Measurements from ENCODE around the gene LYST. TPM values are rescaled to one million over a fixed set of nuclear protein-coding genes. Genes with fewer than 3 reads are reported as not detected.

LYST gene
- total RNA-seq, 4 donors from 2014 or later: 48.0 to 62.8 (median 61.0) TPM

DNA sequence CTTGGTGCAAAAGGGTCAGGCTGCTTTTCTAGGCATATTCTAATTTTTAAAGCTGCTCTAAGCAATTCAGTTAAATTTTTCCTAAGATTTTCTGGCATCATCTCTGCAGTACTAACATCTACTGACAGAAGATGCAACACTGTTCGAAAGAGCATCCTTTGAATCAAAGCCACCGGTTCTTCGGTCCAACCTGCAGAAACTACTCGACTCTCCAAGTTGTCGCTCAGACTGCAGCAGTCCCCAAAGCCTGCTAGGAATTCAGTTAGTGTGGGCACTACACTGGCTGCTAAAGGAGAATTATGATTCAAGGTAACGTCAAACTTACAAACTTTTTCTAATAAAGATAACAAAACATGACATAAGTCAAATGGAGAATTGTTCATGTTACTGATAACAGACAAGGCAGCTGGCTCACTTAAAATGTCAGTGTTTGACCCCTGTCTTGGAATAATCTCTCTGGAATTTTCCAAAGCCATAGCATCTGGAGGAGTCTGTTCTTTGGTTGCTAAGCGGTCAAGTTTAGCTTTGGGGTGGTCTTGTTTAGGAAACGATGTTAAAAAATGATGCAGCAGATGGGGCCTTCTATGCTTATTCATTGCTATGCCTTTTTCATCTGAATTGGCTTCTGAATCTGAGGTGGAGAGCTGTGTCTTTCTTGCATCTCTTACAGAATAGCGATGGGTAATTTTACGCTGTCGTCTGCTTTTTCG, 56.9 kb downstream of the LYST start:
- no peaks in the 10 kb centered on the region for H3K27me3 ChIP-seq
- H3K27ac ChIP-seq: no peak overlapping the region
- no peak for DNase-seq (ENCODE audit: low spot score in 2 of 2)
- H3K36me3 ChIP-seq: peaks cover 0 to 18% (median 0%) of the 10 kb centered on the region in 3 donors
- H3K9me3 ChIP-seq: no peaks in the 10 kb centered on the region
- 64 to 68% methylated on average over 12 of the region's 12 CpGs for WGBS, 2 donors
- H3K4me3 ChIP-seq: no peak overlapping the region
- H3K4me1 ChIP-seq: no peaks in the 10 kb centered on the region
- TF ChIP-seq, protein P1, sequence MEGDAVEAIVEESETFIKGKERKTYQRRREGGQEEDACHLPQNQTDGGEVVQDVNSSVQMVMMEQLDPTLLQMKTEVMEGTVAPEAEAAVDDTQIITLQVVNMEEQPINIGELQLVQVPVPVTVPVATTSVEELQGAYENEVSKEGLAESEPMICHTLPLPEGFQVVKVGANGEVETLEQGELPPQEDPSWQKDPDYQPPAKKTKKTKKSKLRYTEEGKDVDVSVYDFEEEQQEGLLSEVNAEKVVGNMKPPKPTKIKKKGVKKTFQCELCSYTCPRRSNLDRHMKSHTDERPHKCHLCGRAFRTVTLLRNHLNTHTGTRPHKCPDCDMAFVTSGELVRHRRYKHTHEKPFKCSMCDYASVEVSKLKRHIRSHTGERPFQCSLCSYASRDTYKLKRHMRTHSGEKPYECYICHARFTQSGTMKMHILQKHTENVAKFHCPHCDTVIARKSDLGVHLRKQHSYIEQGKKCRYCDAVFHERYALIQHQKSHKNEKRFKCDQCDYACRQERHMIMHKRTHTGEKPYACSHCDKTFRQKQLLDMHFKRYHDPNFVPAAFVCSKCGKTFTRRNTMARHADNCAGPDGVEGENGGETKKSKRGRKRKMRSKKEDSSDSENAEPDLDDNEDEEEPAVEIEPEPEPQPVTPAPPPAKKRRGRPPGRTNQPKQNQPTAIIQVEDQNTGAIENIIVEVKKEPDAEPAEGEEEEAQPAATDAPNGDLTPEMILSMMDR (IDR thresholded peaks at IDR 0.05): no peak
- TF ChIP-seq POLR2A (IDR thresholded peaks at IDR 0.05): no peak
- no peak for TF ChIP-seq EP300 (IDR thresholded peaks at IDR 0.05)

DNA sequence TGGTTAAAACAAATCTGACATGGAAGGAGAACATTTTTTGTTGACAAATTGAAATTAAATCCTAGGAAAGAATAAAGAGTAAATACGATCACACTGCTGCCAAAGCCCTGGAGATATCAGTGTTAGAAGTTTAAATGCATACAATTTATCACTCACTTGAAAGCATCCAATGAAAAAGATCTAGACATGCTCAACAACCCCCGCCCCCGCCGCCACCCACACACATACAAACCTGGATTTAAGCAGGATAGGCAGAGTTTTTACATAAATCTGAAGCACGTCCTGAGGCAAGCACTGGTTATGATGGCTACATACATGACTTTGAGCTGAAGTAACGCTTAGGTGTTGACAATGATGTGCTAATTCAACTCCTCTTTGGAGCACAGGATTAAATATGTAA, 58.5 kb downstream of the LYST start:
- H3K4me1 ChIP-seq: no peaks in the 10 kb centered on the region
- H3K9me3 ChIP-seq: no peaks in the 10 kb centered on the region
- H3K27me3 ChIP-seq: no peaks in the 10 kb centered on the region
- no peak overlapping the region for H3K4me3 ChIP-seq
- H3K27ac ChIP-seq: no peak overlapping the region
- no peak for DNase-seq (ENCODE audit: low spot score in 2 of 2)
- peaks cover 0 to 21% (median 0%) of the 10 kb centered on the region in 3 donors for H3K36me3 ChIP-seq
- 93 to 95% methylated on average over 6 of the region's 6 CpGs for WGBS, 2 donors
- no peak for TF ChIP-seq POLR2A (IDR thresholded peaks at IDR 0.05)
- TF ChIP-seq, protein P1 (IDR thresholded peaks at IDR 0.05): no peak
- TF ChIP-seq EP300 (IDR thresholded peaks at IDR 0.05): no peak

DNA sequence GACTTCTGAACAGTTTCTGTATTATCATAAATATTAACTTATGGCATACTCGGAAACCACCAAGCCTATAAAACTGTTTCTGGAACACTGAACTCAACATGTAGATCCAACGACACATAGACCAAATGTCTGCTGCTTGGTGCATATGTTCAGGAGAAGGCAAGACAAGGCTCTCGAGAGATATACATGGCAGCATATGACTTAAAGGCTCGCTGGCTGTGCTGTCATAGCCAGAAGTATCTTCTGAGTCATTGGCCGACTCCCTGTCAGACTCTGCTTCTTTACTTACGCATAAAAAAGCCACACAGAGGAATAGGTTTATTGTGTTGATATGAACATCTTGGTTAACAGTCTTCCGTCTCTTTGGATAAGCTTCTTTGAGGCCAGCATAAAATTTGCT, 60.6 kb downstream of the LYST start:
- 94 to 96% methylated on average over 7 of the region's 7 CpGs for WGBS, 2 donors
- no peak for DNase-seq (ENCODE audit: low spot score in 2 of 2)
- no peak overlapping the region for H3K27ac ChIP-seq
- H3K27me3 ChIP-seq: no peaks in the 10 kb centered on the region
- no peaks in the 10 kb centered on the region for H3K9me3 ChIP-seq
- no peak overlapping the region for H3K4me3 ChIP-seq
- TF ChIP-seq POLR2A (IDR thresholded peaks at IDR 0.05): no peak
- TF ChIP-seq, protein P1 (IDR thresholded peaks at IDR 0.05): no peak
- no peak for TF ChIP-seq EP300 (IDR thresholded peaks at IDR 0.05)
- no peaks in the 10 kb centered on the region for H3K4me1 ChIP-seq
- peaks cover 0 to 31% (median 0%) of the 10 kb centered on the region in 3 donors for H3K36me3 ChIP-seq

DNA sequence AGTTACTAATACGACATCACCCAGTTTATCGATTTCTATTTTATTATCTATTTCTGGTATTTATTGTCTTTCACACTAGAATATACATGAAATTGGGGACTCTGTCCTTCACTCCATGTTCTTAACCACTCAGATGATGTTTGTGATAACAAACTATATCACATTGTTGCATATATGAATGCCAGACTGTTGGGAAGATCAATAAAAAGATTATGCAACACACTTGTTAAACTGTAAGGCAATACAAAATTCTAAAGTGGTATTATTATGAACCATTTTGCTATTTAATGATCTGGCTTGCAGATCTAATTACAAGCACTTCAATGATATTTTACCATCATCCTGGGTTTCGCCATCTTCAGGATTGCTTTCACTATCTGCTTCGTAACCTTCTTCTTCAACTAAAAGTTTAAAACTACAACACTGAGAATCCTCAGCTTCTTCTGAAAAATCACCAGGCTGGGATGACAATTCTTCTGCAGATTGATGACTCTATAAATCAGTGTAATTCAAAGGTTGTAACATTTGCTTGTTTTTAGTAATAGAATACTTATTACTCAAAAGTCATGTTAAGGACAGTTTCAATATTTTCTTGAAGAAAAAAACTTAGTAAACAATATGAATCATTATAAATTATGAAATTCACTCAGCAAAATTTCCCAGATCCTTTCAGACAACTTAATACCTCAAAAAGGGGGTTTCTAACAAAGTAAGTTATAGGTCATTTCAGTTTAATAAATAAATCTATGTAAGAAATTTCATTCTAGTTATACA, 63.9 kb downstream of the LYST start:
- TF ChIP-seq EP300 (IDR thresholded peaks at IDR 0.05) (no peak), POLR2A (IDR thresholded peaks at IDR 0.05) (no peak)
- TF ChIP-seq, protein P1 (IDR thresholded peaks at IDR 0.05): no peak
- H3K4me1 ChIP-seq: no peaks in the 10 kb centered on the region
- H3K27me3 ChIP-seq: no peaks in the 10 kb centered on the region
- 95 to 99% methylated on average over 4 of the region's 4 CpGs for WGBS, 2 donors
- no peak overlapping the region for H3K27ac ChIP-seq
- peaks cover 0 to 51% (median 0%) of the 10 kb centered on the region in 3 donors for H3K36me3 ChIP-seq
- H3K4me3 ChIP-seq: no peak overlapping the region
- no peak for DNase-seq (ENCODE audit: low spot score in 2 of 2)
- H3K9me3 ChIP-seq: no peaks in the 10 kb centered on the region

DNA sequence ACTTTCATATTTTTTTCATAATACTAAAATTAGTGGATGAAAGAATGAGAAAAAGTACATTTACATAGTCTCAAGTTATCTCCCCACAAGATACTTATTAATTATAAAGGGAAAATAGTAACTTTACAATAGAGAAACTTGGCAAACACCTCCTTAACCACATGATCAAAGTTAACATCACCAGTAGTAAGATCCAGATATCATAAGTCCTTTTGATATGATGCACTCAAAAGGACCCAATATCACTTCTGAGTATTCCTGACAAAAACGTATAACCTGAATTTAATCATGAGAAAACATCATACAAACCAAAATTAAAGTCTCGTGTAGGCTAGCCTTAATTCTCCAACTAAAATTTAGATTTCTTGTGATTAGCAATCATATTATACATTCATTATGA, 67.4 kb downstream of the LYST start:
- DNase-seq (ENCODE audit: low spot score in 2 of 2): no peak
- TF ChIP-seq EP300 (IDR thresholded peaks at IDR 0.05) (no peak), POLR2A (IDR thresholded peaks at IDR 0.05) (no peak)
- TF ChIP-seq, protein P1 (IDR thresholded peaks at IDR 0.05): no peak
- Histone ChIP-seq H3K4me1 (no peaks in the 10 kb centered on the region), H3K9me3 (peaks cover 0 to 9% (median 0%) of the 10 kb centered on the region in 4 donors), H3K27ac (no peak overlapping the region), H3K27me3 (no peaks in the 10 kb centered on the region), H3K36me3 (peaks cover 0 to 66% (median 0%) of the 10 kb centered on the region in 3 donors), H3K4me3 (no peak overlapping the region)
- 89 to 96% methylated on average over 2 of the region's 2 CpGs for WGBS, 2 donors

Measured in tibial nerve (tissue), 4 donors.